ENCODE data around the gene MAGI1. TPM values are rescaled to one million over a fixed set of nuclear protein-coding genes. Genes with fewer than 3 reads are reported as not detected.
A peak's percentile ranks its signal among the peaks of the same experiment; 100 is the strongest.

The MAGI1 gene
- polyA plus RNA-seq, 1 experiment, result 14.2 TPM

DNA sequence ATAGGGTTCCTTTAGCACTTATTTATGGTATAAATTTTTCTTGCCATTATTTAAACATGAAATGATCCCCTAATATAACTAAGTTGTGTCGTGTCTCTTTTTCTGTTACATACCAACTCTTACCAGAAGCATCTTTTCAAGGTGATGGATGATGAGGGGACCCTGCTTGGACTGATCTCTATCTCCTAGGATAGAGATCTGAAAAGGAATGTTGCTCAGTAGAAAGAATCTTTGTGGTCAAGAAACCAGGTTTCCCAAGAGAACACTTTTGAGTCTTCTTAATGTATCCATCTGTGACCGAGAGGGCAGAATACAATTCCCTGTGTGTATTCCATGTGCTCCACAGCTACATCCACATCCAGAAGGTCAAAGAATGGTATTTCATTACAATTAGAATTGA is 409.7 kb downstream of the MAGI1 start:
- no peak overlapping the region for H3K4me3 ChIP-seq (ENCODE audit: low read depth, low read length)
- DNase-seq (ENCODE audit: low read depth, low spot score), result no peak
- H3K27me3 ChIP-seq (ENCODE audit: control insufficient read depth, insufficient read depth, low read length), result no peaks in the 10 kb centered on the region
- CTCF ChIA-PET, result no interaction called here
- TF ChIP-seq, protein P1, sequence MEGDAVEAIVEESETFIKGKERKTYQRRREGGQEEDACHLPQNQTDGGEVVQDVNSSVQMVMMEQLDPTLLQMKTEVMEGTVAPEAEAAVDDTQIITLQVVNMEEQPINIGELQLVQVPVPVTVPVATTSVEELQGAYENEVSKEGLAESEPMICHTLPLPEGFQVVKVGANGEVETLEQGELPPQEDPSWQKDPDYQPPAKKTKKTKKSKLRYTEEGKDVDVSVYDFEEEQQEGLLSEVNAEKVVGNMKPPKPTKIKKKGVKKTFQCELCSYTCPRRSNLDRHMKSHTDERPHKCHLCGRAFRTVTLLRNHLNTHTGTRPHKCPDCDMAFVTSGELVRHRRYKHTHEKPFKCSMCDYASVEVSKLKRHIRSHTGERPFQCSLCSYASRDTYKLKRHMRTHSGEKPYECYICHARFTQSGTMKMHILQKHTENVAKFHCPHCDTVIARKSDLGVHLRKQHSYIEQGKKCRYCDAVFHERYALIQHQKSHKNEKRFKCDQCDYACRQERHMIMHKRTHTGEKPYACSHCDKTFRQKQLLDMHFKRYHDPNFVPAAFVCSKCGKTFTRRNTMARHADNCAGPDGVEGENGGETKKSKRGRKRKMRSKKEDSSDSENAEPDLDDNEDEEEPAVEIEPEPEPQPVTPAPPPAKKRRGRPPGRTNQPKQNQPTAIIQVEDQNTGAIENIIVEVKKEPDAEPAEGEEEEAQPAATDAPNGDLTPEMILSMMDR (IDR thresholded peaks at IDR 0.05; ENCODE audit: low read depth, low read length), result no peak
- H3K27ac ChIP-seq (ENCODE audit: low read depth, low read length), result no peak overlapping the region
- POLR2A ChIA-PET, result no interaction called here
- no peaks in the 10 kb centered on the region for H3K9me3 ChIP-seq (ENCODE audit: control insufficient read depth, insufficient read depth, low read length)

DNA sequence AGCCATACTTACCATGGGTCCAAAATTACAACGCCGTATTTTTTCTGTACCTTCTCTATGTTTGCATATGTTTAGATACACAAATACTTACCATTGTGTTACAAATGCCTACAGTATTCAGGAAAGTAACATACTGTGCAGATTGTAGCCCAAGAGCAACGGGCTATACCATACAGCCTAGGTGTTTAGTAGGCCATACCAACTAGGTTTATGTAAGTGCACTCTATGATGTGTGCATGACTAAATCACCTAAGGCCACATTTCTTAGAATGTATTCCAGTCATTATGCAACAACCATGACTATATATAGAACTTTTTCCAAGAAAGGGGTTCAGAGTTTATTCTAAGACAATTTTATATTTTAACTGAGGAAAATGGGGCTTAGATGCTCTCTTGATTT is 411.7 kb downstream of the MAGI1 start:
- Histone ChIP-seq H3K9me3 (ENCODE audit: control insufficient read depth, insufficient read depth, low read length) (no peaks in the 10 kb centered on the region), H3K27ac (ENCODE audit: low read depth, low read length) (no peak overlapping the region), H3K27me3 (ENCODE audit: control insufficient read depth, insufficient read depth, low read length) (no peaks in the 10 kb centered on the region), H3K4me3 (ENCODE audit: low read depth, low read length) (no peak overlapping the region)
- CTCF ChIA-PET, result no interaction called here
- POLR2A ChIA-PET, result no interaction called here
- TF ChIP-seq, protein P1 (IDR thresholded peaks at IDR 0.05; ENCODE audit: low read depth, low read length), result no peak
- no peak for DNase-seq (ENCODE audit: low read depth, low spot score)

DNA sequence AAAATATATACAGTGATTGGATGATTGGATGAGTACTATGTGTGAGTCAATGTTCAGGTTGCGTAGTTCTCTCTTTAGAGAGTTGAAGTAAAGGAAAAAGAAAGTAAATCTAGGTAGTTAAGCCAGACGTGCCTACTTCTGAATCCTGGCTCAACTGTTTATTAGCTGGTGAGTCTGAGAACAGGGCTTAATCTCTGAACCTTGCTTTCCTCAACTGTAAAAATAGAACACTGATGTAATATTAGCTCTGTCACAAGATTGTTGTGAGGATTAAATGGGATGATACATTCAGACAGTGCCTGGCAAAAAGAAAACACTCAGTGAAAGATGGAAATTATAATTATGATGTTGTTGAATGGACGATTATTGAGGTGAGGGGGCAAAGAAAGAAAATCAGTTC is 413.4 kb downstream of the MAGI1 start:
- TF ChIP-seq, protein P1 (IDR thresholded peaks at IDR 0.05; ENCODE audit: low read depth, low read length), result no peak
- CTCF ChIA-PET, result no interaction called here
- POLR2A ChIA-PET, result no interaction called here
- H3K27me3 ChIP-seq (ENCODE audit: control insufficient read depth, insufficient read depth, low read length), result no peaks in the 10 kb centered on the region
- H3K4me3 ChIP-seq (ENCODE audit: low read depth, low read length), result no peak overlapping the region
- no peak for DNase-seq (ENCODE audit: low read depth, low spot score)
- no peaks in the 10 kb centered on the region for H3K9me3 ChIP-seq (ENCODE audit: control insufficient read depth, insufficient read depth, low read length)
- no peak overlapping the region for H3K27ac ChIP-seq (ENCODE audit: low read depth, low read length)

DNA sequence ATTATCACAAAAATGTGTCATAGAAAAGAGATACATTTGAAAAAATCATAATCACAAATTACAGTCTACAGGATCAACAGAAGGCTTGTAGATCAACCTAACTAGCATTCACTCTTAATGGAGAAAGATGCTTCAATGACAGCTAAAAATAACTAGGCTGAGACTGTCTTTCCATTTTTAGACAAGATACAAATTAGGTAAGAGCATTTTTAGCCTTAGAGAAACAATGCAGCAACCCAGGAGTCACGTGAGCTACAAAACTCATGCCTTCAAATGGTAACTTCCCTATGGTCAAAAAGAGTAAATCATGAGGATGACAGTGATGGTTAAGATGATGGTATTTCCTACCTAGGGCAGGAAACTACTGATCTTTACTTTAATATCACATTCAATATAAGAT is 415.4 kb downstream of the MAGI1 start:
- POLR2A ChIA-PET, result no interaction called here
- H3K27ac ChIP-seq (ENCODE audit: low read depth, low read length), result no peak overlapping the region
- DNase-seq (ENCODE audit: low read depth, low spot score), result no peak
- CTCF ChIA-PET, result no interaction called here
- H3K4me3 ChIP-seq (ENCODE audit: low read depth, low read length), result no peak overlapping the region
- TF ChIP-seq, protein P1 (IDR thresholded peaks at IDR 0.05; ENCODE audit: low read depth, low read length), result no peak
- H3K9me3 ChIP-seq (ENCODE audit: control insufficient read depth, insufficient read depth, low read length), result no peaks in the 10 kb centered on the region
- H3K27me3 ChIP-seq (ENCODE audit: control insufficient read depth, insufficient read depth, low read length), result no peaks in the 10 kb centered on the region

DNA sequence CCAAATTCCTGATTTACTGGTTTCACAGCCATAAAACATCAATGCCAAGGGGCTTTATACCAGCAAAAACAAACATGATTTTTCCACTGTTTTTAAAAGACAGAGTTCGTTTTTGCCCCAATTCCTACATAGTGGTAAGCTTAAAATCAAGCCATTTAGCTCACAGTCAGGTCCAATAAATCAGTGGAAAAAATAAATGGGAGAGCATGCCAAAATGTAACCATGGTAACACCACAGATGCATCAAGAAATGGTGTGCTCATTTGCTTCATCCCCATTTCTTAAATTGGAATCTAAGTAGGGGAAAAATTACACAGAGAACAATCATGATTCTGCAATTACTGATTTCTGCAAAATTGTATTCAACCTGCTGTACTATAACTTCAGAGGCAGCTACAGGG is 418.8 kb downstream of the MAGI1 start:
- Histone ChIP-seq H3K27me3 (ENCODE audit: control insufficient read depth, insufficient read depth, low read length) (no peaks in the 10 kb centered on the region), H3K4me3 (ENCODE audit: low read depth, low read length) (no peak overlapping the region), H3K27ac (ENCODE audit: low read depth, low read length) (peak overlapping the region; percentile 22), H3K9me3 (ENCODE audit: control insufficient read depth, insufficient read depth, low read length) (no peaks in the 10 kb centered on the region)
- TF ChIP-seq, protein P1 (IDR thresholded peaks at IDR 0.05; ENCODE audit: low read depth, low read length), result no peak
- CTCF ChIA-PET, result no interaction called here
- POLR2A ChIA-PET, result no interaction called here
- DNase-seq (ENCODE audit: low read depth, low spot score), result no peak
